NT2/D1 (cell line): ENCODE measurements around the gene NRXN3.

Experiments used
- YY1 ChIP-seq: IDR thresholded peaks from 2 replicates; pipeline ENCODE4 v1.6.1; 2011; ENCODE audit not compliant: insufficient read length, insufficient read depth
- ZNF274 ChIP-seq: IDR thresholded peaks from 2 replicates; pipeline ENCODE4 v1.6.1; 2011; ENCODE audit warnings: mild to moderate bottlenecking, low read depth, low read length

DNA sequence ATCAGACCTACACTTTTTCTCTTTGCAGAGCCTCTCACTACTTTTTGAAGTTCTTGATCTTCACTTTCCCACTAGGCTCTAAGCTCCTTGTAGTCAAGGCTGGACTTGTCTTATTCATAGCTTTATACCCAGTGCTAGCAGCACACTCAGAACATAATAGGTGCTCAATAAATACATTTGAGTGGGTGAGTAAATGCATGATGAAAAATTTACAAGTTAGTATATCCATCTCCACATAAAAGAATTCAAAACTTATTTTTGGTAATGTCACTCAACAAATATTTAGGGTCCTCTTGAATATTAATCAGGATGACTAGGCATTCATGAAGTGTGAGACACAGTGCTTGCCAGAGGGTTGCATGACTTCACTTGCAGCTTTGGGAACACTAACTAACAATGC lies 52.6 kb downstream of the NRXN3 start:
- TF ChIP-seq YY1 (no peak), ZNF274 (no peak)
